GM12878 (cell line): Measurements from ENCODE around the gene RHPN2. TPM values are rescaled to one million over a fixed set of nuclear protein-coding genes. Genes with fewer than 3 reads are reported as not detected.

ENCODE experiments used
- ATAC-seq: fragments of 200-7000 bp; cut with Tn5 transposase; 3 replicates; pipeline ENCODE4 v1.9.1; 2020; ENCODE audit warnings: mild to moderate bottlenecking, moderate library complexity
- BruUV-seq: library from RNA; stranded (reverse); fragments of 400-500 nt; replicated peaks from 2 replicates; lab custom pipeline; 2021; lab: Mats Ljungman, UMichigan
- CTCF ChIA-PET: fragments of 300-600 bp; sonication (Branson Sonifier 250); formaldehyde crosslinking; extraction: SDS; loops from one replicate; lab custom pipeline; 2021; ENCODE audit warnings: inconsistent platforms; lab: Yijun Ruan, JAX
- POLR2A ChIA-PET: fragments of 350-600 bp; formaldehyde crosslinking; extraction: SDS; loops from one replicate; lab custom pipeline; 2021; ENCODE audit warnings: inconsistent platforms; lab: Charles Lee
- RAD21 ChIA-PET: fragments of 300-600 bp; sonication (Branson Sonifier 250); formaldehyde crosslinking; loops from one replicate; lab custom pipeline; 2023; ENCODE audit warnings: antibody characterized with exemption; ENCODE audit not compliant: unreplicated experiment; lab: Charles Lee
- SMC1A ChIA-PET: fragments of 300-600 bp; sonication (Branson Sonifier 250); formaldehyde crosslinking; loops from one replicate; lab custom pipeline; 2023; ENCODE audit not compliant: unreplicated experiment, uncharacterized antibody; lab: Charles Lee
- DNase-seq: peaks from one replicate; pipeline ENCODE4 v3.0.0-alpha.2; 2011; ENCODE audit warnings: low read depth, low spot score
- FAIRE-seq: peaks from 3 replicates; lab custom pipeline; 2011; peaks lifted over from hg19 to GRCh38; lab: Jason Lieb, UNC
- H2AFZ ChIP-seq: 2 replicates; pipeline ENCODE4 v1.6.0; 2011; ENCODE audit warnings: low read depth, low read length, control low read depth; ENCODE audit not compliant: control insufficient read depth
- H3K27ac ChIP-seq: 2 replicates; pipeline ENCODE4 v1.5.1; 2011; ENCODE audit warnings: control low read depth; ENCODE audit not compliant: control insufficient read depth, insufficient read depth
- H3K27me3 ChIP-seq, 2 experiments: replicated peaks in 1 of 2; 2 replicates each; pipeline versions ENCODE4 v1.6.0 to v1.6.1; 2011; ENCODE audit warnings: low read length in 1 of 2; ENCODE audit not compliant: control insufficient read depth in 2 of 2, insufficient read depth in 2 of 2
- H3K36me3 ChIP-seq, 2 experiments: 2 replicates each; pipeline ENCODE4 v1.5.1; 2011; ENCODE audit warnings: low read length in 1 of 2; ENCODE audit not compliant: control insufficient read depth in 2 of 2, insufficient read depth in 2 of 2
- H3K4me1 ChIP-seq: 2 replicates; pipeline ENCODE4 v1.6.1; 2011; ENCODE audit warnings: mild to moderate bottlenecking, low read length, moderate library complexity, mixed read lengths; ENCODE audit not compliant: control insufficient read depth, insufficient read depth
- H3K4me2 ChIP-seq: 2 replicates; pipeline ENCODE4 v1.6.0; 2011; ENCODE audit warnings: control low read depth; ENCODE audit not compliant: control insufficient read depth, insufficient read depth
- H3K4me3 ChIP-seq: fragments of 200-600 bp; sonication (generic); 2 replicates; pipeline ENCODE4 v1.5.1; 2016
- H3K79me2 ChIP-seq: 2 replicates; pipeline ENCODE4 v1.6.0; 2011; ENCODE audit warnings: low read length; ENCODE audit not compliant: control insufficient read depth, insufficient read depth
- H3K9ac ChIP-seq: 2 replicates; pipeline ENCODE4 v1.8.0; 2011; ENCODE audit warnings: low read length, control low read depth, mixed read lengths; ENCODE audit not compliant: control insufficient read depth, insufficient read depth
- H3K9me3 ChIP-seq: replicated peaks from 3 replicates; pipeline ENCODE4 v1.5.1; 2011; ENCODE audit warnings: mild to moderate bottlenecking, low read length; ENCODE audit not compliant: control insufficient read depth, insufficient read depth
- H4K20me1 ChIP-seq: 2 replicates; pipeline ENCODE4 v1.6.0; 2011; ENCODE audit not compliant: control insufficient read depth, insufficient read depth
- ATF7 ChIP-seq: fragments of 450-650 bp; IDR thresholded peaks from 2 replicates; pipeline ENCODE4 v1.6.1; 2016; ENCODE audit warnings: low read depth, mild to moderate bottlenecking
- TCF7 ChIP-seq: IDR thresholded peaks from 2 replicates; pipeline ENCODE4 v1.6.1; 2014; ENCODE audit warnings: antibody characterized with exemption, borderline replicate concordance
- WGBS: methylation state at CpG from one replicate; pipeline ENCODE4 v1.1.6; 2016; ENCODE audit warnings: low lambda C conversion rate; ENCODE audit not compliant: insufficient replicate concordance, insufficient coverage; ENCODE audit errors: missing lambda C conversion rate; 5-methylcytosine and 5-hydroxymethylcytosine counted together
- in situ Hi-C: fragments of 300-500 bp; cut with MboI; formaldehyde crosslinking; loops from 9 replicates; pipeline ENCODE4 v1.14.3; 2018; ENCODE audit warnings: mixed read lengths
- intact Hi-C: fragments of 100-400 bp; cut with micrococcal nuclease; formaldehyde crosslinking; loops from one replicate; pipeline ENCODE4 v1.14.2; 2022; ENCODE audit not compliant: unreplicated experiment
- polyA plus RNA-seq, 11 experiments: library from polyadenylated mRNA; depleted of rRNA in 4 of 11; unstranded in 6 of 11; stranded (reverse) in 5 of 11; fragments of >200 nt; fragmentation: Nextera tagmentation in 4 of 11; fragmentation: Illumina TruSeq in 1 of 11; extraction: Ambion mirVana in 4 of 11; extraction: Trizol in 1 of 11; gene quantifications; 1 replicate in 1 of 11; 2 replicates in 10 of 11; pipeline versions ENCODE4 v1.2.1 to v1.2.3, GENCODE V29; 2011 to 2016; ENCODE audit warnings: inconsistent platforms in 2 of 11, missing spikeins in 2 of 11, low read depth in 1 of 11
- total RNA-seq, 4 experiments: library from RNA; depleted of rRNA in 3 of 4; stranded (reverse); fragments of >200 nt in 3 of 4; fragmentation: Illumina TruSeq in 1 of 4; extraction: Trizol in 1 of 4; gene quantifications; 2 replicates each; pipeline versions ENCODE4 v1.2.1 to v1.2.3, GENCODE V29; 2013 to 2021
- TF ChIP-seq, protein P1 (sequence below): fragments of 450-650 bp; formaldehyde crosslinking; IDR thresholded peaks from 2 replicates; pipeline ENCODE4 v1.4.0; 2020; ENCODE audit warnings: mild to moderate bottlenecking, moderate library complexity

The RHPN2 gene
- total and polyA plus RNA-seq, 10 of the 15 experiments (the other 5 are each of a cell fraction or from before 2014, with no cell fraction given) = 0.71 to 7.4 (median 3.7) TPM

DNA sequence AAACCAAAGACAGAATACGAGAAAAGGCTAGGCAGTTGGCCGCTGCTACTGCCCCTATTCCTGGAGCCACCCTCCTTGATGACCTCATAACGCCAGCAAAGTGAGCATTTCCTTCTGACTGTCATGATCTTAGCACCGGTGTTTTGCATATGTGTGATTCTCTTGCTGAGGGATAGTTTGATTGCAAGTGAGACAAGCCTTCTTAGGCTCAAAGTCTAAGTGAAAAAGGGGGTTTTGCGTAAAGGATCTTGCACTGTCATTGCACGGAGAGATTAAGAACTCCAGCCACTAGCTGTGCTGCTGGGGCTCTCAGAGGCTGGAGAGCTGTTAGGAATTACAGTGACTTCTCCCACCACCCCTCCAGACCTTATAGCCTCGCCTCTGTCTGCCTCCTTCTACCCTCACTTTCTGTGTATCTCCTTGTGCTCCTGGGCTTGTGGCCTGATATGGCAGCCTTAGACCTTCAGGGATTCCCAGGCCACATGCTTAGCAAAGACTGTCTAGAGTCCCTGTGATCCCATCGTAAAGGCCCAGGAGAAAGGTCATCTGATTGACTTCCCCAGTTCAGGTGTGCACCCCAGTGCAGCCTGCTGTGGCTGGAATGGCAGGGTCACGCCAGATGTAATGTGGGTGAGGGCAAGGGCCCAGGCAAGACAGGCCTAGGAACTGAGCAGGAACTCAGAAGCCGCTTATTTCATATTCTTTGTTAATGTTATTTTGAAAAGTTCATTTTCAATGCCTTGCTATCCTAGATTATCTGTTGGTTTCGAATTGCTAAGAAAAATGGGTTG, 28.9 kb upstream of the RHPN2 start (continued):
- TF ChIP-seq, protein P1, sequence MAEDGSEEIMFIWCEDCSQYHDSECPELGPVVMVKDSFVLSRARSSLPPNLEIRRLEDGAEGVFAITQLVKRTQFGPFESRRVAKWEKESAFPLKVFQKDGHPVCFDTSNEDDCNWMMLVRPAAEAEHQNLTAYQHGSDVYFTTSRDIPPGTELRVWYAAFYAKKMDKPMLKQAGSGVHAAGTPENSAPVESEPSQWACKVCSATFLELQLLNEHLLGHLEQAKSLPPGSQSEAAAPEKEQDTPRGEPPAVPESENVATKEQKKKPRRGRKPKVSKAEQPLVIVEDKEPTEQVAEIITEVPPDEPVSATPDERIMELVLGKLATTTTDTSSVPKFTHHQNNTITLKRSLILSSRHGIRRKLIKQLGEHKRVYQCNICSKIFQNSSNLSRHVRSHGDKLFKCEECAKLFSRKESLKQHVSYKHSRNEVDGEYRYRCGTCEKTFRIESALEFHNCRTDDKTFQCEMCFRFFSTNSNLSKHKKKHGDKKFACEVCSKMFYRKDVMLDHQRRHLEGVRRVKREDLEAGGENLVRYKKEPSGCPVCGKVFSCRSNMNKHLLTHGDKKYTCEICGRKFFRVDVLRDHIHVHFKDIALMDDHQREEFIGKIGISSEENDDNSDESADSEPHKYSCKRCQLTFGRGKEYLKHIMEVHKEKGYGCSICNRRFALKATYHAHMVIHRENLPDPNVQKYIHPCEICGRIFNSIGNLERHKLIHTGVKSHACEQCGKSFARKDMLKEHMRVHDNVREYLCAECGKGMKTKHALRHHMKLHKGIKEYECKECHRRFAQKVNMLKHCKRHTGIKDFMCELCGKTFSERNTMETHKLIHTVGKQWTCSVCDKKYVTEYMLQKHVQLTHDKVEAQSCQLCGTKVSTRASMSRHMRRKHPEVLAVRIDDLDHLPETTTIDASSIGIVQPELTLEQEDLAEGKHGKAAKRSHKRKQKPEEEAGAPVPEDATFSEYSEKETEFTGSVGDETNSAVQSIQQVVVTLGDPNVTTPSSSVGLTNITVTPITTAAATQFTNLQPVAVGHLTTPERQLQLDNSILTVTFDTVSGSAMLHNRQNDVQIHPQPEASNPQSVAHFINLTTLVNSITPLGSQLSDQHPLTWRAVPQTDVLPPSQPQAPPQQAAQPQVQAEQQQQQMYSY (CRISPR knock-in tag) = no peak

DNA sequence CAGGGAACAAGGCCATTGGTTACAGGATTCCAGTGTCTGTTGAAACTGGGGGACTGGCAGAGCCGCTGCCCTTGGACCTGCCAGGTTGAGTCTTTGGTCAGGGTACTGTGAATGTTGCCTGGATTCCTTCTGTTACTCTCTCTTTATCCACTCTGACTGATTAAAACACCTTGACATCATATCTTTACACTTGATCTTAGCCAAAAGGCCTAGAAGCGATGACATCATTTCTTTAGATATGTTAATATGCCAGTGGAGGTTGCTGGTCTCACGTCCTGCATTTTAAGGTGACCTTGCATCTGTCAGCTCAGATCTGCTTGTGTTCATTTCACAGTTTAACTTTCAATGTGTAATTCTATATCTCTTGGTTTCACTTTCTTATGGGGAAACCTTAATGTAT, 25.5 kb upstream of the RHPN2 start:
- Histone ChIP-seq H3K4me1 (no peaks in the 10 kb centered on the region), H3K27me3 (no peaks in the 10 kb centered on the region), H3K4me2 (no peak overlapping the region), H3K79me2 (no peaks in the 10 kb centered on the region), H3K27ac (no peak overlapping the region), H2AFZ (no peak overlapping the region), H3K4me3 (no peak overlapping the region), H3K9me3 (no peaks in the 10 kb centered on the region), H3K9ac (no peak overlapping the region), H4K20me1 (no peaks in the 10 kb centered on the region), H3K36me3 (peaks cover 0 to 9% of the 10 kb centered on the region in 2 experiments; a peak in 2 of 4 replicates)
- no TSS peak for BruUV-seq
- ATAC-seq (no peak), DNase-seq (no peak), FAIRE-seq (no peak)
- POLR2A ChIA-PET = no interaction called here
- intact Hi-C loops (no loop called here), in situ Hi-C loops (no loop called here)
- CTCF ChIA-PET = no interaction called here
- RAD21 ChIA-PET = no interaction called here
- TF ChIP-seq TCF7 = no peak
- TF ChIP-seq ATF7 = 0 out of 2 replicates have a peak, but pooled peaks have one; percentile 19
- SMC1A ChIA-PET = no interaction called here
- WGBS = 98% methylated on average over 3 of the region's 3 CpGs
